HG03139 (cell line): ENCODE data around the gene UGGT1.

Experiments used
- ATAC-seq: cut with Tn5 transposase; IDR thresholded peaks from one replicate; pipeline ENCODE4 v1.9.1; 2021; ENCODE audit not compliant: unreplicated experiment

UGGT1 gene

GRCh38 chr2:128103407-128103806 lies 12.4 kb downstream of the UGGT1 start:
- ATAC-seq, result no peak

DNA sequence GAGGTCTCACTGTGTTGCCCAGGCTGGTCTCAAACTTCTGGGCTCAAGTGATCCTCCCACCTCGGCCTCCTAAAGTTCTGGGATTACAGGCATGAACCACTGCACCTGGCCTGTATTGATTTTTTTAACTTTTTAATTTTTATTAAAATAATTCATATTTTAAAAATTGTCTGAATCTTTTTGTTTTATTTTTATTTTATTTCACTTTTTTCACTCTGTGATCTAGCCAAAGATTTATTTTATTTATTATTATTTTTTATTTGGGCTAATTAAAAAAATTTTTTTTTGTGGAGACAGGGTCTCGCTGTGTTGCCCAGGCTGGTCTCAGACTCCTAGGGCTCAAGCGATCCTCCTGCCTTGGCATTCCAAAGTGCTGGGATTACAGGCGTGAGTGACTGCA lies 14.1 kb downstream of the UGGT1 start:
- ATAC-seq, result no peak

DNA sequence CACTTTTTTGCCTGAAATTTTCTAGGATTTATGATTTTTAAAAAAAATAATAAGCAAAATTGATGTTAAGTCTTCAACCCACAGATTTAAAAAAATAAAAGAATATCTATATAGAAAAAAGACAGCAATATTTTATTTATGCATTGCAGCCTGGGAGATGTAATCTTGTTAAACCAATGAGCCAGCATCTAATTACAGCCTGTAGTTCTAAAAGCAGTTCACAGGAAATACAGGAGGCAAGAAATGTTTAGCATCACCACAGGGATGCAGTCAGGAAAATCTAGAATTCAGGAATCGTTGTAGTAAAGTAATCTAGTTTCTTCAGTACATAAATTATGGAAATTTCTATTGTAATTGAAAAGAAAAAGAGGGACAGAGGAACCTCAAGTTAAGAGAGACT lies 17.2 kb downstream of the UGGT1 start:
- no peak for ATAC-seq

DNA sequence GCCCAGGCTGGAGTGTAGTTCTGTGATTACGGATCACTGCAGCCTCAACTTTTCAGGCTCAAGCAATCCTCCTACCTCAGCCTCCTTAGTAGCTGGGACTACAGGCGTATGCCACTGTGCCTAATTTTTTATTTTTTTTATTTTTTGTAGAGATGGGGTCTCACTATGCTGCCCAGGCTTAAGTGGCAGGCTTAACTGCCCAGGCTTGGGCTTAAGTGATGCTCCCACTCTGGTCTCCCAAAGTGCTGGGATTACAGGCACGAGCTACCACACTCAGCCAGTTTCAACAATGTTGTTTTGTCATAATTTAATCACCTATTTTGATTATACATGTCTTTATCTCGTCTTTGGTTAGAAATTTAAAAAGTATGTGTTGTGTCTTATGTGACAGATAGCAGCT lies 18.2 kb downstream of the UGGT1 start:
- no peak for ATAC-seq

GRCh38 chr2:128115921-128116623 lies 25.1 kb downstream of the UGGT1 start:
- ATAC-seq, result no peak

- ATAC-seq, result no peak
Observed at GRCh38 chr2:128134573-128134972, 43.6 kb downstream of the UGGT1 start.

GRCh38 chr2:128137094-128137616 lies 46.2 kb downstream of the UGGT1 start:
- no peak for ATAC-seq

DNA sequence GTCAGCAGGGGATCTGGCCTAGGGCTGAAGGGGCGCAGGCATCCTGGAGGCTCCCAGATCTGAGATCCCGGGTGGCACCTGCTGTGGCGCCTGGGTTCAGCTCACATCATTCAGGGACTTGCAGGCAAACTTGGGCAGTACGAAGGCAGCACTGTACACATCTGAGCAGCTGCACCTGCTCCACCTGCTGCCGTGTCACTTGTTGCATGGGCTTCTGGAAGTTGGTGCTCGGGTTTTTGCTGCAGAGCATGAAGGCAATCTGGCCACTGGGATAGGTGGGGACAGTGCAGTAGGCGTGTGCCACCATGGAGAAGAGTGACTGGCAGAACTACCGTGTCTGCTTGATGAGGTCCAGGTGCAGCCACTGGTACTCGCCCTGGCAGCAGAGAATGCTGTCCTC lies 48.6 kb downstream of the UGGT1 start:
- ATAC-seq, result no peak

DNA sequence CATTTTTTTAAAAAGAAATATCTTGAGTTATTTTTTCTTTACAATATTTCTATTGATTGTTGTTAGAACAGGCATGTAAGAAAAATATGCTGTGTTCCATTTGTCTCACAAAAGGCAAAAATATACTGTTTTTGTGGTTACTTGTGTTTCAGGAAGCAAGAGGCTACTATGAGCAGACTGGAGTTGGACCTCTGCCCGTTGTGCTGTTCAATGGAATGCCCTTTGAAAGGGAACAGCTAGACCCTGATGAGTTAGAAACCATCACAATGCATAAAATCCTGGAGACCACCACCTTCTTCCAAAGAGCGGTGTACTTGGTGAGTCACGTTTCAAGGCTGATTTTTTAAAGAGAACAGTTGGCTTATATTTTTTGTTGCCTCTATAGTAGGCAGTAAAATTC lies 54.7 kb downstream of the UGGT1 start:
- no peak for ATAC-seq

- no peak for ATAC-seq
Observed at GRCh38 chr2:128153786-128154185, 62.8 kb downstream of the UGGT1 start.

DNA sequence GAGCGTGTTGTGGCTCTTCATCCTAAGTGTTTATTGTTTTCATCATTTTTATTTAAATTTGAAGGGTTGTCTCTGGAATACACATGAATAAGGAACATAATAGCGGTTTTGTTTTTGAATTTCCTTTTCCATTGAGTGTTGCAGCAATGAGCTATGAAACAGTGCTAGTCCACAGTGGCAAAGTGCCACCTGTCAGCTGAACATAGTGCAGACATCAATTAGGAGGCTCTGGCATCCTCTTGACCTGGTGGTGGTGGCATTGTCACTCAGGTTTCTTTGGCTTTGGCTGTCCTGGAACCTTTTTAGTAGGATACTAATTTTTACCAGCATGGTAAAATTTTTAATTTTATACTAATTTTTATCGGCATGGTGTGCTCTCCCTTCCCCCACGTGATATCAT lies 63.2 kb downstream of the UGGT1 start:
- ATAC-seq, result no peak

DNA sequence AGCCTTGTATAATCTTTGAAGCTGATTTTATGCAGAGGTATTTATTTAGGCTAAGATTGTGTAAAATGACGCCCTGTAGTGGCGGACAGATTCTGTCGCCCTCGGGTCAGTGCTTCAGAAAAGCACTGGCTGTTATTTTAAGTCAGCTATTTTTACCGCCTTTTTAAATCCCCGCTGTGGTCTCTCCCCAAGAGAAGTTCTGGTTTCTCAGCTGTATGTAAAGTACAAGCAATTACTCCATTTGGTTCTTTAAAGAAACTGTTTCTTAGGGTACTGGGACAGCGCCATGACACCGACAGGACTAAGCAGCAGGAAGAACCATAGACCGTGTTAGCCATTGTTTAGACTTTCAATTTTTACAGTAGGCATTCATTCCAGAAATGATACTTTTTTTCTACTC lies 65.0 kb downstream of the UGGT1 start:
- ATAC-seq, result no peak

GRCh38 chr2:128156812-128157211 lies 65.8 kb downstream of the UGGT1 start:
- no peak for ATAC-seq

DNA sequence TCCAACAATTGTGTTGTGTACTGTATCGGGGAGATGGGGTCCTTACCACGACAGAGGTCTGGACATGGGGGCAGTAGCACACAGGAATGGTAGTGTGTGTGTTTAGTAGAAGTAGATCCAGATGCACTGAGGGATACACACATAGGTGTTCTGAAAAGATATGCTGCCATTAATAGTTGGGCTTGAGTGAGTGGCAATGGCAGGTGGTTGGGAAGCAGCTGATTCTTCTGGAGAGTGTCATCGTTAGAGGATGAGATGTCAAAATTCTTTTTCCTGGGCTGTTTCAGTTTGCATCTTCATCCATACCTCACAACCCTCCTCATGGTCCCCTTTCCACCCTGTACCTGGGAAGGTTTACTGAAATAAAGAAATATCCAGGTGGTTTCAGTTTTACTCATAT lies 66.6 kb downstream of the UGGT1 start:
- ATAC-seq, result no peak

DNA sequence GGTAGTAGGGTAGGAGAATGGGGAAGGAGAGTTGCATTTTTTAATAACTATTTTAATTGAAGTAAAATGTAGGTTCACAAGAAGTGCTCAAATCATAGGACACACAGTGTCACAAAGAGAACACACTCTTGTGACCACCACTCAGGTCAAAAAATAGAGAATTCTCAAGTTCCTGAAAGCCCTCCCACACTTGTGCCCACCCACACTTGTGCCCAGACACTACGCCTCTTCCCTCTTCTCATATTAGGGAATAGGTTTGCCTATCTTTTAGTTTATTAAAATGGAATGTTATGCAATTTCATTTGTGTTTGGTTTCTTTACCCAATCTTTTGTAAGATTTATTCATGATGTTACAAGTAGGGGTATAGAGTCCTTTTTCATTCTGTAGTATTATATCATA lies 67.2 kb downstream of the UGGT1 start:
- no peak for ATAC-seq

DNA sequence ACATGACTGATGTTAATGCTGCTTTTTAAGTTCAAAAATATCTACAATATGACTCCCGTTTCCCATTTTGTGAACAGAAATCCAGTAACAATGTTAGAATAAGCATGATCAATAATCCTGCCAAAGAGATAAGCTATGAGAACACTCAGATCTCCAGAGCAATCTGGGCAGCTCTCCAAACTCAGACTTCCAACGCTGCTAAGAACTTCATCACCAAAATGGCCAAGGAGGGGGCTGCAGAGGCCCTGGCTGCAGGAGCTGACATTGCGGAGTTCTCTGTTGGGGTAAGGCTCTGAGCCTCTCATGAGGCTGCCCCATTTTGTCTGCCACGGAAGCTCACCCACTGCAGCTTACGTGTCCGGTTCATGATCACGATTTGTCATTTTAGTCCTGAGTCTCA lies 68.4 kb downstream of the UGGT1 start:
- ATAC-seq, result no peak

DNA sequence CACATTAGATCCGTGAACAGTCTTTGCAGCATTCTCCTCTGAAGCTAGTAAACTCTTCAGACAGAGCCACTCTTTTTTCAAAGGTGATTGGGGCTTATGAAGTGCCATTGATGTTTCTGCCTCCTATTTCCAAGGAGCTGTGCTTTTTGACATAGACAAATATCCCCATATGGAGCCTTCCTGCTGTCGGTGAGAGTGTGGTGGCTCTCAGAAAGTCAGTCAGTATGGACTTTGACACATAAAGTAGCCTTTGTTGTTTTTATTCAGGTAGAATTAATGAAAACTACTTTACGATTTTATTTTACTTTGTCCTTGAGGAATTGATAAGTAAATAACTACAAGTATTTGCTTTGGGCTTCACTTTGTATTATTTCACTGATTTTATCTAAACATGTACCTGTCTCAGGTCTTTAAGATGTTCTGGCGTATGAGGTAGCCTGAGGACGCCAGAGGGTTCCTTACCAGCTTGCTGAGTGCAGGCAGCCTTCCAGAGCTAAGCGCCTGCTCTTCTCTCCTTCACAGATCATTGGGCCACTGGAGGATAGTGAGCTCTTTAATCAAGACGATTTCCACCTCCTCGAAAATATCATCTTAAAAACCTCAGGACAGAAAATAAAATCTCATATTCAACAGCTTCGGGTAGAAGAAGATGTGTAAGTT lies 69.7 kb downstream of the UGGT1 start:
- no peak for ATAC-seq

- no peak for ATAC-seq
Observed at GRCh38 chr2:128162266-128162665, 71.3 kb downstream of the UGGT1 start.

DNA sequence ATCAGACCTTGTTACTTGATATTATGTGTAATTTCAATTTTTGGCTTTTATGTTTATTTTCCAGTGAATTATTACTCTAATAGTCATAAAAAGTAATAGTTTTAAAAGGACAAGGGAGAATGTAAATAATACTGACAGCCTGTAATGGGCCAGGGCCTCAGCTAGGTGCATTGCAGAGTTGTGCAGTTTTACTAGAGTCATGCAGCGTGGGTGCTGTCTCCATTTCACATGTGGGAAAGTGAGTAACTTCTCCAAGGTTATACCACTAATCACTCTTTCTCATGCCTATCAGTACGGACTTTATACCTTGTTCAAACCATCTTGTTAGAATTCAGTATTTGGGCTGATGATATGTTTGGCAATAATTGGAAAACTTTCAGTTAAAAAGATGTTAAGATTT lies 73.3 kb downstream of the UGGT1 start:
- no peak for ATAC-seq

- ATAC-seq, result no peak
Observed at GRCh38 chr2:128166746-128167353, 75.8 kb downstream of the UGGT1 start.

DNA sequence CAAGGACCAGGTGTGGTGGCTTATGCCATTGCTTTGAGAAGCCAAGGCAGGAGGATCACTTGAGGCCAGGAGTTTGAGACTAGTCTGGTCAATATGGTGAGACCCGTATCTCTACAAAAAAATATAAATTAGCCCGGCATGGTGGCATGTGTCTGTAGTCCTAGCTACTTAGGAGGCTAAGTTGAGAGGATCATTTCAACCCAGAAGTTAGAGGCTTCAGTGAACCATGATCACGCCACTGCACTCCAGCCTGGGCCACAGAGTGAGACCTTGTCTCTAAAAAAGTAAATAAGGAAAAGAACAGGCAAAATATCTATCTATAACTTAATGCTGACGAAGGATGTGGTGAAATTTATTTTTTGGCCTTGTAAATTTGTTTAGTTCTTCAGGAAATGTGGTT lies 78.1 kb downstream of the UGGT1 start:
- ATAC-seq, result no peak

- no peak for ATAC-seq
Observed at GRCh38 chr2:128169497-128169896, 78.5 kb downstream of the UGGT1 start.
